Stomach (tissue), 4 donors: Measurements from ENCODE around the gene TSC22D1.

ENCODE experiments used
- CTCF ChIP-seq, 7 experiments: fragments of 450-650 bp in 4 of 7; fragments of 200-600 bp in 3 of 7; sonication (generic) in 3 of 7; IDR thresholded peaks; one replicate each; pipeline ENCODE4 v1.5.1; 2016 to 2019; ENCODE audit warnings: antibody characterized with exemption in 7 of 7, control low read depth in 2 of 7, mild to moderate bottlenecking in 1 of 7
- POLR2A ChIP-seq, 4 donors: fragments of 450-650 bp; IDR thresholded peaks; one replicate each; pipeline ENCODE4 v1.6.1; 2016; ENCODE audit warnings: antibody characterized with exemption in 4 of 4, control low read depth in 2 of 4, mild to moderate bottlenecking in 1 of 4, moderate library complexity in 1 of 4

GRCh38 chr13:44471686-44472085, 104.4 kb downstream of the TSC22D1 start:
- TF ChIP-seq POLR2A (IDR thresholded peaks at IDR 0.05) (no peak), CTCF (IDR thresholded peaks at IDR 0.05) (no peak)
